GM18909 (cell line): Measurements from ENCODE around the gene PTPA.
A peak's percentile ranks its signal among the peaks of the same experiment; 100 is the strongest.

Experiments
- ATAC-seq: cut with Tn5 transposase; IDR thresholded peaks from one replicate; pipeline ENCODE4 v1.9.1; 2021; ENCODE audit warnings: mild to moderate bottlenecking; ENCODE audit not compliant: unreplicated experiment, poor library complexity

The PTPA gene

GRCh38 chr9:129110740-129111527, at the start of gene PTPA, which contains the start of gene CRAT:
PTPA (plus strand) TSS chr9:129111415; CDS start chr9:129111601, 186 bp downstream.
CRAT (minus strand) TSS chr9:129110793; CDS start chr9:129110509, 284 bp downstream.
- ATAC-seq: peak; percentile 81

GRCh38 chr9:129063061-129063460, 48.2 kb upstream of the PTPA start:
- no peak for ATAC-seq

GRCh38 chr9:129064499-129064908, 46.7 kb upstream of the PTPA start:
- no peak for ATAC-seq

- ATAC-seq: no peak
Measured at GRCh38 chr9:129068110-129068509, 43.1 kb upstream of the PTPA start.

- ATAC-seq: peak; percentile 67
Measured at GRCh38 chr9:129068990-129069861, 42.0 kb upstream of the PTPA start.

GRCh38 chr9:129069862-129070641, 41.2 kb upstream of the PTPA start:
- ATAC-seq: no peak

- ATAC-seq: no peak
Measured at GRCh38 chr9:129070696-129071525, 40.3 kb upstream of the PTPA start.

GRCh38 chr9:129071526-129072126, 39.6 kb upstream of the PTPA start:
- ATAC-seq: no peak

GRCh38 chr9:129072171-129072570, 39.0 kb upstream of the PTPA start:
- no peak for ATAC-seq

GRCh38 chr9:129073404-129073803, 37.8 kb upstream of the PTPA start:
- no peak for ATAC-seq

GRCh38 chr9:129074106-129074505, 37.1 kb upstream of the PTPA start:
- ATAC-seq: no peak

- no peak for ATAC-seq
Measured at GRCh38 chr9:129075996-129076639, 35.1 kb upstream of the PTPA start.

GRCh38 chr9:129076640-129077037, 34.6 kb upstream of the PTPA start:
- no peak for ATAC-seq

GRCh38 chr9:129077236-129077635, 34.0 kb upstream of the PTPA start:
- no peak for ATAC-seq

GRCh38 chr9:129078691-129079503, 32.3 kb upstream of the PTPA start:
- no peak for ATAC-seq

- no peak for ATAC-seq
Measured at GRCh38 chr9:129079829-129080228, 31.4 kb upstream of the PTPA start.

GRCh38 chr9:129080298-129080600, 31.0 kb upstream of the PTPA start:
- no peak for ATAC-seq
